HEK293T (cell line): ENCODE data around the gene PKP2.
"Not testable (repeated sequence)": the region's sequence is repeated elsewhere in the genome, so short reads cannot be mapped to it uniquely, and the experiment has no call there.

Source experiments
- CTCF ChIA-PET: fragments of 350-600 bp; formaldehyde crosslinking; extraction: SDS; loops from one replicate; lab custom pipeline; 2021; ENCODE audit warnings: antibody characterized with exemption, inconsistent platforms; lab: Yijun Ruan, JAX
- POLR2A ChIA-PET: fragments of 350-600 bp; formaldehyde crosslinking; extraction: SDS; loops from one replicate; lab custom pipeline; 2020; ENCODE audit warnings: antibody characterized with exemption, inconsistent platforms; lab: Yijun Ruan, JAX
- DNase-seq: peaks from one replicate; pipeline ENCODE4 v3.0.0; 2012; ENCODE audit warnings: mixed read lengths; ENCODE audit errors: extremely low spot score
- ARNT ChIP-seq: fragments of 450-650 bp; IDR thresholded peaks from 2 replicates; pipeline ENCODE4 v1.6.1; 2017; ENCODE audit warnings: mild to moderate bottlenecking
- BHLHE40 ChIP-seq: fragments of 450-650 bp; IDR thresholded peaks from 2 replicates; pipeline ENCODE4 v1.6.1; 2016; ENCODE audit warnings: mild to moderate bottlenecking, moderate library complexity, borderline replicate concordance
- CTBP1 ChIP-seq: fragments of 450-650 bp; IDR thresholded peaks from 2 replicates; pipeline ENCODE4 v1.6.1; 2016; ENCODE audit warnings: borderline replicate concordance
- ELF4 ChIP-seq: fragments of 450-650 bp; IDR thresholded peaks from 2 replicates; pipeline ENCODE4 v1.6.1; 2017; ENCODE audit warnings: antibody characterized with exemption
- FOXA1 ChIP-seq: fragments of 450-650 bp; IDR thresholded peaks from 2 replicates; pipeline ENCODE4 v1.6.1; 2016; ENCODE audit warnings: mild to moderate bottlenecking
- FOXK2 ChIP-seq: fragments of 450-650 bp; IDR thresholded peaks from 2 replicates; pipeline ENCODE4 v1.6.1; 2016; ENCODE audit warnings: mild to moderate bottlenecking
- FOXM1 ChIP-seq: fragments of 450-650 bp; IDR thresholded peaks from 2 replicates; pipeline ENCODE4 v1.6.1; 2017; ENCODE audit warnings: mild to moderate bottlenecking, borderline replicate concordance
- HDGF ChIP-seq: fragments of 450-650 bp; IDR thresholded peaks from 2 replicates; pipeline ENCODE4 v1.6.1; 2017; ENCODE audit warnings: antibody characterized with exemption, borderline replicate concordance
- L3MBTL2 ChIP-seq: fragments of 450-650 bp; conservative IDR thresholded peaks from 2 replicates; pipeline ENCODE4 v1.6.1; 2016; ENCODE audit warnings: mild to moderate bottlenecking
- LEF1 ChIP-seq: fragments of 450-650 bp; IDR thresholded peaks from 2 replicates; pipeline ENCODE4 v1.6.1; 2017; ENCODE audit warnings: mild to moderate bottlenecking, borderline replicate concordance
- NFRKB ChIP-seq: fragments of 450-650 bp; IDR thresholded peaks from 2 replicates; pipeline ENCODE4 v1.6.1; 2016; ENCODE audit warnings: mild to moderate bottlenecking, moderate library complexity
- PKNOX1 ChIP-seq: fragments of 450-650 bp; IDR thresholded peaks from 2 replicates; pipeline ENCODE4 v1.6.1; 2016
- SP1 ChIP-seq: fragments of 450-650 bp; IDR thresholded peaks from 2 replicates; pipeline ENCODE4 v1.6.1; 2017
- SUZ12 ChIP-seq: fragments of 450-650 bp; IDR thresholded peaks from 2 replicates; pipeline ENCODE4 v1.6.1; 2016; ENCODE audit warnings: mild to moderate bottlenecking
- TARDBP ChIP-seq: fragments of 450-650 bp; IDR thresholded peaks from 2 replicates; pipeline ENCODE4 v1.6.1; 2016
- ZNF384 ChIP-seq: fragments of 450-650 bp; IDR thresholded peaks from 2 replicates; pipeline ENCODE4 v1.6.1; 2016

The PKP2 gene

GRCh38 chr12:32863128-32863527, 33.4 kb downstream of the PKP2 start:
- no peak for DNase-seq
- POLR2A ChIA-PET, result no interaction called here
- no peak for TF ChIP-seq SP1
- CTCF ChIA-PET, result interaction anchor here (1.1 kb wide), 1 partner anchor 108 kb away, joined by 3 read pairs; no protein-coding TSS in a partner anchor

- POLR2A ChIA-PET, CTCF ChIA-PET, DNase-seq: not testable (repeated sequence)
These were observed 34.9 kb downstream of the PKP2 start for GRCh38 chr12:32861658-32862057.

GRCh38 chr12:32860192-32860591, 36.4 kb downstream of the PKP2 start:
- TF ChIP-seq ZNF384 (no peak), HDGF (no peak), FOXA1 (no peak), ELF4 (no peak), SP1 (no peak), FOXM1 (no peak), TARDBP (no peak), CTBP1 (no peak), LEF1 (no peak)
- ChIA-PET CTCF (no interaction called here), POLR2A (no interaction called here)
- DNase-seq, result no peak

GRCh38 chr12:32859389-32859788, 37.2 kb downstream of the PKP2 start:
- ChIA-PET CTCF (no interaction called here), POLR2A (no interaction called here)
- no peak for TF ChIP-seq SP1
- no peak for TF ChIP-seq TARDBP
- TF ChIP-seq SUZ12, result no peak
- TF ChIP-seq FOXK2, result no peak
- no peak for TF ChIP-seq NFRKB
- no peak for TF ChIP-seq LEF1
- TF ChIP-seq HDGF, result no peak
- no peak for TF ChIP-seq ZNF384
- no peak for TF ChIP-seq L3MBTL2
- no peak for TF ChIP-seq ELF4
- DNase-seq, result no peak

GRCh38 chr12:32854716-32855115, 41.9 kb downstream of the PKP2 start:
- DNase-seq, result no peak
- POLR2A ChIA-PET, result interaction anchor here (2.0 kb wide), 1 partner anchor 99 kb away, joined by 5 read pairs; the partner anchor contains the start of gene YARS2
- CTCF ChIA-PET, result no interaction called here
- TF ChIP-seq PKNOX1, result no peak
- TF ChIP-seq SP1, result no peak
- TF ChIP-seq NFRKB, result no peak
- TF ChIP-seq CTBP1, result no peak
- no peak for TF ChIP-seq FOXM1
- no peak for TF ChIP-seq L3MBTL2
- no peak for TF ChIP-seq FOXK2
- TF ChIP-seq LEF1, result no peak
- TF ChIP-seq TARDBP, result no peak
- no peak for TF ChIP-seq ARNT
- TF ChIP-seq ELF4, result no peak
- TF ChIP-seq BHLHE40, result no peak
- no peak for TF ChIP-seq HDGF
- TF ChIP-seq ZNF384, result no peak
- TF ChIP-seq FOXA1, result no peak
- TF ChIP-seq SUZ12, result no peak

- CTCF ChIA-PET, result no interaction called here
- TF ChIP-seq ELF4, result no peak
- no peak for TF ChIP-seq FOXK2
- TF ChIP-seq ARNT, result no peak
- TF ChIP-seq L3MBTL2, result no peak
- no peak for TF ChIP-seq SP1
- no peak for TF ChIP-seq SUZ12
- TF ChIP-seq HDGF, result no peak
- no peak for TF ChIP-seq FOXA1
- DNase-seq, result no peak
- POLR2A ChIA-PET, result interaction anchor here (0.9 to 2.0 kb wide), 2 partner anchors 9 to 99 kb away, joined by 3 to 5 read pairs; partner anchors contain the start of gene YARS2
These were observed 42.5 kb downstream of the PKP2 start for GRCh38 chr12:32854097-32854496.

- CTCF ChIA-PET, result no interaction called here
- no peak for DNase-seq
- POLR2A ChIA-PET, result no interaction called here
- TF ChIP-seq NFRKB (no peak), BHLHE40 (no peak), ARNT (no peak), HDGF (no peak), FOXM1 (no peak)
These were observed 49.3 kb downstream of the PKP2 start for GRCh38 chr12:32847287-32847686.

- ChIA-PET POLR2A (no interaction called here), CTCF (no interaction called here)
- no peak for TF ChIP-seq ELF4
- TF ChIP-seq NFRKB, result no peak
- no peak for TF ChIP-seq ZNF384
- TF ChIP-seq PKNOX1, result no peak
- no peak for TF ChIP-seq SUZ12
- TF ChIP-seq L3MBTL2, result no peak
- no peak for TF ChIP-seq FOXA1
- TF ChIP-seq TARDBP, result no peak
- TF ChIP-seq LEF1, result no peak
- no peak for TF ChIP-seq SP1
- DNase-seq, result no peak
These were observed 50.5 kb downstream of the PKP2 start for GRCh38 chr12:32846053-32846452.
